ENCODE measurements around the gene RNF4. TPM values are rescaled to one million over a fixed set of nuclear protein-coding genes. Genes with fewer than 3 reads are reported as not detected.

The RNF4 gene
- total and polyA plus RNA-seq, 9 donors, result 27.0 to 72.1 (median 47.1) TPM

- Histone ChIP-seq H3K36me3 (no peaks in the 10 kb centered on the region), H3K4me3 (no peak overlapping the region), H3K4me1 (ENCODE audit: insufficient read depth) (no peaks in the 10 kb centered on the region), H3K27me3 (no peaks in the 10 kb centered on the region), H3K27ac (no peak overlapping the region), H3K9me3 (no peaks in the 10 kb centered on the region)
- DNase-seq, result no peak
- TF ChIP-seq POLR2A (IDR thresholded peaks at IDR 0.05) (no peak), EP300 (IDR thresholded peaks at IDR 0.05) (no peak), CTCF (IDR thresholded peaks at IDR 0.05) (no peak)
- intact Hi-C loops (cut with DNase I), result no loop called here
- 85 to 90% (median 90%) methylated on average over 7 of the region's 7 CpGs for WGBS, 3 donors
Measured at GRCh38 chr4:2501034-2501594, 32.2 kb downstream of the RNF4 start.

GRCh38 chr4:2503809-2504208 lies 34.9 kb downstream of the RNF4 start:
- no peaks in the 10 kb centered on the region for H3K4me1 ChIP-seq (ENCODE audit: insufficient read depth)
- intact Hi-C loops (cut with DNase I), result no loop called here
- H3K9me3 ChIP-seq, result no peaks in the 10 kb centered on the region
- H3K36me3 ChIP-seq, result no peaks in the 10 kb centered on the region
- no peak for DNase-seq
- WGBS, 3 donors, result 95 to 97% (median 96%) methylated on average over 5 of the region's 5 CpGs
- no peak overlapping the region for H3K4me3 ChIP-seq
- H3K27ac ChIP-seq, result no peak overlapping the region
- TF ChIP-seq EP300 (IDR thresholded peaks at IDR 0.05) (no peak), POLR2A (IDR thresholded peaks at IDR 0.05) (no peak), CTCF (IDR thresholded peaks at IDR 0.05) (no peak)
- no peaks in the 10 kb centered on the region for H3K27me3 ChIP-seq

GRCh38 chr4:2507259-2507658 lies 38.4 kb downstream of the RNF4 start:
- H3K36me3 ChIP-seq, result no peaks in the 10 kb centered on the region
- DNase-seq, result no peak
- no peaks in the 10 kb centered on the region for H3K27me3 ChIP-seq
- no peak for TF ChIP-seq POLR2A (IDR thresholded peaks at IDR 0.05)
- TF ChIP-seq EP300 (IDR thresholded peaks at IDR 0.05), result no peak
- no peak for TF ChIP-seq CTCF (IDR thresholded peaks at IDR 0.05)
- H3K4me3 ChIP-seq, result no peak overlapping the region
- intact Hi-C loops (cut with DNase I), result no loop called here
- no peak overlapping the region for H3K27ac ChIP-seq
- no peaks in the 10 kb centered on the region for H3K4me1 ChIP-seq (ENCODE audit: insufficient read depth)
- no peaks in the 10 kb centered on the region for H3K9me3 ChIP-seq
- WGBS, 3 donors, result 92 to 98% (median 97%) methylated on average over 4 of the region's 4 CpGs

- Histone ChIP-seq H3K4me3 (no peak overlapping the region), H3K27ac (no peak overlapping the region), H3K4me1 (ENCODE audit: insufficient read depth) (no peaks in the 10 kb centered on the region), H3K27me3 (no peaks in the 10 kb centered on the region), H3K9me3 (no peaks in the 10 kb centered on the region), H3K36me3 (no peaks in the 10 kb centered on the region)
- TF ChIP-seq EP300 (IDR thresholded peaks at IDR 0.05), result no peak
- TF ChIP-seq CTCF (IDR thresholded peaks at IDR 0.05), result no peak
- TF ChIP-seq POLR2A (IDR thresholded peaks at IDR 0.05), result no peak
- WGBS, 3 donors, result 78 to 93% (median 85%) methylated on average over 7 of the region's 7 CpGs
- intact Hi-C loops (cut with DNase I), result no loop called here
- DNase-seq, result no peak
Measured at GRCh38 chr4:2507855-2508254, 38.9 kb downstream of the RNF4 start.
